ENCODE measurements around the gene DPM3.

DNA sequence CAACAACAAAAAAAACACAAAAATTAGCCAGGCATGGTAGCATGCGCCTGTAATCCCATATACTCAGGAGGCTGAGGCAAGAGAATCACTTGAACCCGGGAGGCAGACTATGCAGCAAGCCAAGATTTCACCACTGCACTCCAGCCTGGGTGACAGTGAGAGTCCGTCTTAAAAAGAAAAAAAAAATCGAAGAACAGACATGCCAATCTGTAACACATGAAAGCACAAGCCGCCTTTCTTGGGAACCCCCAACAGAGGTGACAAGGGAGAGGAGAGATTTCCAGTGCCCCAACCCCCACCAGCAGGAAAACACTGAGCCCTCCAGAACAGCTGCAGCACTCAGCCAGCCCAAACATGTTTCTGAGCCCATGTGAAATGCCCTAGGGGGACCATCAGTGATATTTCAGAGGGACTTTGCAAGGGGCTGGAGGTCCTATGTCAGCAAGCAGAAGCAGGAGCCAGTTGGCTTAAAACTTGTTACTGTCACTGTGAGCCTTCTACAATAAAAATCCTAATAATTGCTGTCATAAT, 26.8 kb downstream of the DPM3 start:
- TF ChIP-seq, protein P1, sequence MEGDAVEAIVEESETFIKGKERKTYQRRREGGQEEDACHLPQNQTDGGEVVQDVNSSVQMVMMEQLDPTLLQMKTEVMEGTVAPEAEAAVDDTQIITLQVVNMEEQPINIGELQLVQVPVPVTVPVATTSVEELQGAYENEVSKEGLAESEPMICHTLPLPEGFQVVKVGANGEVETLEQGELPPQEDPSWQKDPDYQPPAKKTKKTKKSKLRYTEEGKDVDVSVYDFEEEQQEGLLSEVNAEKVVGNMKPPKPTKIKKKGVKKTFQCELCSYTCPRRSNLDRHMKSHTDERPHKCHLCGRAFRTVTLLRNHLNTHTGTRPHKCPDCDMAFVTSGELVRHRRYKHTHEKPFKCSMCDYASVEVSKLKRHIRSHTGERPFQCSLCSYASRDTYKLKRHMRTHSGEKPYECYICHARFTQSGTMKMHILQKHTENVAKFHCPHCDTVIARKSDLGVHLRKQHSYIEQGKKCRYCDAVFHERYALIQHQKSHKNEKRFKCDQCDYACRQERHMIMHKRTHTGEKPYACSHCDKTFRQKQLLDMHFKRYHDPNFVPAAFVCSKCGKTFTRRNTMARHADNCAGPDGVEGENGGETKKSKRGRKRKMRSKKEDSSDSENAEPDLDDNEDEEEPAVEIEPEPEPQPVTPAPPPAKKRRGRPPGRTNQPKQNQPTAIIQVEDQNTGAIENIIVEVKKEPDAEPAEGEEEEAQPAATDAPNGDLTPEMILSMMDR (IDR thresholded peaks at IDR 0.05; ENCODE audit: extremely low read depth in 1 of 2, insufficient read depth in 1 of 2, low read depth in 1 of 2, low read length in 2 of 2), result no peak
- no peak for TF ChIP-seq POLR2A (IDR thresholded peaks at IDR 0.05; ENCODE audit: low read depth, low read length)
- no peak for TF ChIP-seq FOS (IDR thresholded peaks at IDR 0.05; ENCODE audit: borderline replicate concordance, insufficient read depth, low read length)
- no peak for TF ChIP-seq GATA2 (IDR thresholded peaks at IDR 0.05; ENCODE audit: insufficient read depth, insufficient read length, low read depth, low read length)
- no peak for TF ChIP-seq MYC (IDR thresholded peaks at IDR 0.05; ENCODE audit: low read depth, low read length)
- TF ChIP-seq EZH2 (IDR thresholded peaks at IDR 0.05; ENCODE audit: borderline replicate concordance, low read depth, low read length, severe bottlenecking), result no peak
- no peak for TF ChIP-seq POLR2AphosphoS5 (IDR thresholded peaks at IDR 0.05; ENCODE audit: insufficient read depth, low read depth, low read length)
- TF ChIP-seq MAX (IDR thresholded peaks at IDR 0.05; ENCODE audit: insufficient read depth, insufficient read length), result no peak

Data from endothelial cell of umbilical vein (primary cell).